Measurements from ENCODE around the gene LARP4B. TPM values are rescaled to one million over a fixed set of nuclear protein-coding genes. Genes with fewer than 3 reads are reported as not detected.

Gene LARP4B
- 29.9 and 45.1 TPM in 2 replicates for total RNA-seq

DNA sequence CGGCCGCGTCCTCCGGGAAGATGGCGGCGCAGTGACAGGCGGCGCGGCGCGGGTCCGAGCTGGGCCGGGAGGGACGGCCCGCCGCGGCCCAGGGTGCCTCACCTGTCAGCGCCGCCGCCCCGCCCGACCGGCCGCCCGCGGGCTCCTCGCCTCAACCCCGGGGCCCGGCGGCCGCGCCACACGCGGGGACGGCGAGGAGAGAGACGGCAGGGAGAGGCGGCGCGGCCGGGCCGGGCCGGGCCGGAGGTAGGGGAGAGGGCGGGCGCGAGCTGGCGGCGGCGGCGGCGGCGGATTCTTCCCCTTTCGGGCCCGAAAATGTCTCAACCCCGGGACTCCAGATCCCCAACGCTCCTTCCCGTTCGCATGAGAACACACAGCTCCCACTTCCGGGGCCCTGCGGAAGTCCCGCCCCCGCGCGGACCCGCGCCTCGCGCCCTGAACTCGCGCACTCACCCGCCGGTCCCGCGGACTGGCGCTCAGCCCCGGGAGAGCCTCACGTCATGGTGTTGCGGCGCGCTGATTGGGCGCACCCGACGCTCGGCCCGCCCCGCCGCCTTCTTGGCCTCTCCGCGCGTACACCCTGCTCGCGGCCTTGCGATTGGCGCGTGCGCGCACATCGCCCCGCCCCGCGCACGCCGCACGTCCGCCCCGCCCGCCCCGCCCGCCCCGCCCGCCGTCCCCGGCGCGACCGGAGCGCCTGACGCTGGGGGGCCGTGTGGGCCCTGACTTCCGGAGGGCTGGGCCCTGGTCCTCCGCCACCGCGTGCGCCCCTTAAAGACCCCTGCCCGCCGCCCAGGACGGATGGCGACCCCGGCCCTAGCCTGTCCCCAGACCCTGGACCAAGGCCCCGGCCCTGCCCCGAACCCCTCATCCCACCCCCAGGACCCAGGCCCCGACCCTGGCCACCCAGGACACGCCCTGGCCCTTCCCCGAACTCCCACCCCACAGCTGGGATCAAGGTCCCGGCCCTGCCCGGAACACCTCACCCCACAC, at the start of gene LARP4B:
LARP4B (minus strand) TSS at position 380 of the 993 bp plus-strand sequence. CDS start 45,984 bp downstream, outside the sequence.
- DNase-seq (ENCODE audit: low read depth) = peak; percentile 87

DNA sequence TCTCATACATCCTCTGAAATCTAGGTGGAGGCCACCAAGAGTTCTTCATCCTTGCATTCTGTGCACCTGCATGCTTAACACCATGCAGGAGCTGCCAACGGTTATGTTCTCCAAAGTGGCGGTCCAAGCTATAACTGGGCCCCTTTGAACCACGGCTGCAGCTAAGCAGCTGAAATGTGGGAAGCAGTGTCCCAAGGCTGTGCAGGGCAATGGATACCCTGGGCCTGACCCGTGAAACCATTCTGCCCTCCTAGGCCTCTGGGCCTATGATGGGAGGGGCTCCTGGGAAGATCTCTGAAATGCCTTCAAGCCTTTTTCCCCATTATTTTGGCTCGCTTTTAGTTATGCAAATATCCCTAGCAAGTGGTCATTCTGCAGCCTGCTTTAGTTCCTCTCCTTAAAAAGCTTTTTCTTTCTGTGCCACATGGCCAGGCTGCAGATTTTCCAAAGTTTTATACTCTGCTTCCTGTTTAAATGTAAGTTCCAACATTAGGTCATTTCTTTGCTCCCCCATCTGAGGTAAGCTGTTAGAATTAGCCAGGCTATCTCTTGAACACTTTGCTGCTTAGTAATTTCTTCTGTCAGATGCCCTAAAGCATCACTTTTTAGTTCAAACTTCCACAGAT, 49.1 kb upstream of the LARP4B start:
- no peak for DNase-seq (ENCODE audit: low read depth)

DNA sequence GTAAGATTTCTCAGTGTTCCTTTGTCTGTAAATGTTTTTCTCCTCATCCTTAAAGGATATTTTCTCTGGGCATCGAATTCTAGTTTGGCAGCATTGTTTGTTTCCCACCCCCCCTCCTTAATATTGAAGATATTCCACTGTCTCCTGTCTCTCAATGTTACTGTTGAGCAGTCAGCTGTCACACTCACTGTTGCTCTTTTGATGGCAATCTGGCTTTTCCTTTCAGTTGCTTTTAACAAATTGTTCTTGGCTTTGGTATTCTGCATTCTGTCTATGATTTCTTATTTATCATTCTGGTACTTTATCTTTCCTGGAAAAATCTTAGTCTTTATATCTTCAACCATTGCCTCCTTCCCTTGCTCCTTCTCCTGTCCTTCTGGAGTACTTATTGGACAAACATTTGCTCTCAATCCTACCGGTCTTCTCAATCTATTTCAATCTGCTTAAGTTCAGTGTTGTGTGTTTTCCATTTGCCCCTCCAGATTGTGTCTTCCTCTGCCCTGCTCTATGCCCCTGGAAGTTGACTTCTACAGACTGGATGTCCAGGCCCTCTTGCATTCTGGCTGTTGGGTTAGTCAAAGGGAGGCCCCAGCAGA, 47.4 kb upstream of the LARP4B start:
- no peak for DNase-seq (ENCODE audit: low read depth)

DNA sequence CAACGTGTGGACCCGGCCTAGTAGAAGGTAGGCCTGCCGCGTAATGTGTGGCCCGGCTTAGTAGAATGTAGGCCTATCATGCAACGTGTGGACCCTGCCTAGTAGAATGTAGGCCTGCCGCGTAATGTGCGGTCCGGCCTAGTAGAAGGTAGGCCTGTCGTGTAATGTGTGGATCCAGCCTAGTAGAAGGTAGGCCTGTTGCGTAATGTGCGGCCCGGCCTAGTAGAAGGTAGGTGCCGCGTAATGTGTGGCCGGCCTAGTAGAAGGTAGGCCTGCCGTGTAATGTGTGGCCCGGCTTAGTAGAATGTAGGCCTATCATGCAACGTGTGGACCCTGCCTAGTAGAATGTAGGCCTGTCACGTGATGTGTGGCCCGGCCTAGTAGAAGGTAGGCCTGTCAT, 44.8 kb upstream of the LARP4B start:
- no peak for DNase-seq (ENCODE audit: low read depth)

DNA sequence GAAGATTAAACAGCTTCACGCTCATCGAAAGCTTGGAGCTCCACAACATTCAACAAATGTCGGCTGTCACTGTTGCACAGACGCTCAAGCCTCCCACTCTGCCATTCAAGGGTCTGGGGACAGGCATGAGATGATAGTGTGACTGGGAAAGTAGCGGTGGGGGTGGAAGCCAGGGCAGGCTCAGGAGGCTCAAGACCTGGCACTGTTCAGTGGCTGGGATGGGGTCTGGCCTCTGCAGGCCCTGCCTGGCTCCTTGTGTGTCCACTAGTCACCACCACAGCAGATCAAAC, 43.2 kb upstream of the LARP4B start:
- no peak for DNase-seq (ENCODE audit: low read depth)

DNA sequence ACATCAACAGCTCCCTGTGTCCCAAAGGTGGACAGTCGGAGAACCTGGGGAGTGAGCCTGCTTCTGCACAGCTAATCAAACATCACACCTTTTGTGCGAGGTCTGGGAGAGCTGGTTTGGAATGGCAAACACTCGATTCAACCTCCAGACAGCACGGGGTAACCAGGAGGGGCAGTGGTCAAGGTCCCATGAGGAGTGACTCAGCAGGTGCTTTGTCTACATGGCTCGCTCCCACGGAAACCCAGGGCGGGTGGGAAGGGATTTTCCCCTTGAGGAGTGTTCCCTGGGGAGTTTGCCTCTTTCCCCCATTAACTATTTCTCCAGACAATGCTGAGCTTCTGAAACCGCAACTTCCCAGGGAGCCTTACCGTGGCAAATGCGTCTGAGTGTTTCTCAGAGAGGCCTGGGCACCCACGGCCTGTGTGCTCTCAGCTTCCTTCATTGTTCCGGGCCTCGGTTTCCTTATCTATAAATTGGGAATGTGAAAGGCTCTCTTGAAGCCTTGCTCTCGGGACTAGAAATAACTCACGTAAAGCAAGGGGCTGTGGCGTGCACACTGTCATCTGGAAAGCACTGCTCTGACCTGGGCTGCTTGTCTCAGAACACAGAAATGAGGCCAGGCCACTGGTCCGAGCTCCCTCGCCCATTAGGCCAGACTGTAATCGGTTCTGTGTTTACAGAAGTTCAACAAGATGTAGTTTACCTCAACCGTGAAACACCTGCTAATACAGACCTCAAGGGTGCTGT, 42.7 kb upstream of the LARP4B start:
- DNase-seq (ENCODE audit: low read depth) = peak; percentile 74

DNA sequence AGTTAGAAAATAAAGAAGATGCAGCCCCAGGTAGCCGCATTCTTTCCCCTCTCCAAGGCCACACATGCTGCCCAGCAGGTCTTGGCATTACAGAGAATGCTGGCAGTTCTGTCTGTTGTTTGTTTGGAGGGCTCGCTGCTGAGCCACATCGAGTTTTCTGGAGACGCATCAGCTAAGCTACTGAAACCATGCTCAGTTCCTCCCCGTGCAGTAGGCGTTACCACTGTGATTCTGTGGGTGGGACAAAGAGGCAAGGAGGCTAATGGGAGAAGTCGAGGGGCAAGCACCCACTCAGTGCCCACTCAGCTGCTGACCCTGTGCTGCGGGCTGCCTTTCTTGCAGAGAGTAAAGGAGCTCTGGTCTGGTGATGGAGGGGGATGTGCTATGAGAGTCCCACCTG, 41.3 kb upstream of the LARP4B start:
- DNase-seq (ENCODE audit: low read depth) = no peak

DNA sequence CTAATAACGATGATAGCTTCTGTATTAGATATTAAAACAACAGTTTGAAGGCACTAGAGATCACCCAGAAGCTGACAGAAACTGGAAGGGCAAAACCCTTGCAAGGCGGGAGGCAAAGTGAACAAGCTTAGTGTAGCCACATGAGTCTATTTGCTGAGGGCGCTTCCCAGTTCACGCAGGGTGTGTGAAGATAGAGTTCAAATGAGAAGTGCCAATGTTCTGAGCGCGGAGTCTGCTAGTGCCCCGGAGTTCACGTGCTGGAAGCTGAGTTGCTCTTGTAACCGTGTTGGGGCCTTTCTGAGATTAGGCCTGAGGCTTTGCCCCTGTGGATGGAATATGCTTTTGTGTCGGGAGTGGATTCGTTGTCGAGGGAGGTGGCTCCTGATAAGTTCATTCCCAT, 40.1 kb upstream of the LARP4B start:
- no peak for DNase-seq (ENCODE audit: low read depth)

DNA sequence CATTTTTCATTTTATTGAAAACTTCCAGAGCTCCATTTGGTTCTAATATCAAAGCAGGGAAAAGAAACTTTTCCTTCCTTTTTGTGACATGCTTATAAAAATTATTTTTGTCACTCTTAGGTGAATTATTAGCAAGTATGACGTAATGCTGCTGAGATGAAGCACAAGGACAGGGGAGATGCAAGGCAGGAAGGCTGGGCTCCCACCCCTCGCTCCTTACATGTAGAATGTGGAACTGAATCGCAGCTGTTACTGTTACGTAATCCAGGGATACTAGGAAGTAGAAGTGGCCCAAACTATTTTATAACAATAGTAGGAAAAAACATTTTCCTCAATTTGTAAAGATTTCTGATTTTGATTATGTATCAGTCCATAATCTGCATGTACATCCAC, 39.6 kb upstream of the LARP4B start:
- peak; percentile 23 for DNase-seq (ENCODE audit: low read depth)

DNA sequence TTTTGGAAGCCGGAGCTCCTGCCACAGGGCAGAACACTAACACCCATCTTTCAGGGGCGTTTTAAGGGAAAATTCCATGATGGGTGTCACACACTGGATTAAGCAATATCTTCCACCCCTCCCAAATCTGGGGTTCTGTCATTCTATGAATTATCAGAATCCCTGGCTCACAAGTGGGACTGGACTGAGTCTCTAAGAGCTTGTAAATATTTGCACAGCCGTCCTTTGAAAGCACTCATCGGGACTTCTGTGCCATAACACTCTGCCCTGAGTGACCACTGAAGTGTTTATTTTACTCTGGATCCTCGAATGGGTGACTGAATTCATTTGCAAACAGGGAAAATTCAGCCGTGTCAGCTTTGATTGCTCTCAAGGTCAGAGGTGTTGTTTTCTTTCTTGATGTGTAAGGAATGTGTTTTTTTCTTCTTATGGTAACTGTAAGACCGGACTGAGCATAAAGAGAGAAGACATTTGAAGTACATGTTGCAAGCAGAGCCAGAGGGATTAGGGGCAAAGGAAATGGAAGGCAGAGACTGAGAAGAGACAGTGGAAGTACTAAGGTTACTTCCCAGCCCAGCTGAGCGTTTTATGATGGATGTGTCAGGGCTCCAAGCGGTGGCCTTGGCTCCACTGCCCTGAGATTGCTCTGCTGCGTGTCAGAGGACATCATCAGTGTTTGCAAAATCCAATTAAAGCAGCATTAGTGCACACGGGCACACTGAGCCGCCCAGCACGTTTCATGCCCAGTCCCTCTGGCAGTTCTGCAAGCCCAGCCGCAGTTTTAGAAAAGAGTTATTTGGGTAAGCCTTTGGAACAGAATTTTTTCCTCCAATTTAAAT, 39.0 kb upstream of the LARP4B start:
- DNase-seq (ENCODE audit: low read depth) = peak; percentile 73

DNA sequence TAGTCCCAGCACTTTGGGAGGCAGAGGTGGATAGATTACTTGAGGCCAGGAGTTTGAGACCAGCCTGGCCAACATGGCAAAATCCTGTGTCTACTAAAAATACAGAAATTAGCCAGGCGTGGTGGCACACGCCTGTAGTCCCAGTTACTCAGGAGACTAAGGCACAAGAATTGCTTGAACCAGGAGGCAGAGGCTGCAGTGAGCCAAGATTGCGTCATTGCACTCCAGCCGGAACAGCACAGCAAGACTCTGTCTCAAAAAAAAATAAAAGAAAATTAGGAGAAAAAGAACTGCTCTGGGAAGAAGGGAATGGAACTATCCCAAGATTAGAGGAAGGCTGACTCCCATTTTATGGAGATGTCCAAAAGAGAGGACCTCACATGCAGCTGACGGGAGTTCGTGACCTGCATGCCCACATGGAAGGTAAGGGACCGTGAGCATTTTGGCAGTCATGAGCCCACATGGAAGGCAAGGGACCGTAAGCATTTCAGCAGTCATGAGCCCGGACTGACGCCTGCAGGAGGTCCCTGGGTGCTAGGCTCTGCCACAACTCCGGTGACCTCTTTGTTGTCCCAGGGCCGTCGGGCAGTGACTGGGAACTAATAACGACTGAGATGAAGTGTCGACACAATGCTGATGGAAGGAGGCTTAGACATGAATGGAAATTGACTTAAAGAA, 38.1 kb upstream of the LARP4B start:
- DNase-seq (ENCODE audit: low read depth) = no peak

DNA sequence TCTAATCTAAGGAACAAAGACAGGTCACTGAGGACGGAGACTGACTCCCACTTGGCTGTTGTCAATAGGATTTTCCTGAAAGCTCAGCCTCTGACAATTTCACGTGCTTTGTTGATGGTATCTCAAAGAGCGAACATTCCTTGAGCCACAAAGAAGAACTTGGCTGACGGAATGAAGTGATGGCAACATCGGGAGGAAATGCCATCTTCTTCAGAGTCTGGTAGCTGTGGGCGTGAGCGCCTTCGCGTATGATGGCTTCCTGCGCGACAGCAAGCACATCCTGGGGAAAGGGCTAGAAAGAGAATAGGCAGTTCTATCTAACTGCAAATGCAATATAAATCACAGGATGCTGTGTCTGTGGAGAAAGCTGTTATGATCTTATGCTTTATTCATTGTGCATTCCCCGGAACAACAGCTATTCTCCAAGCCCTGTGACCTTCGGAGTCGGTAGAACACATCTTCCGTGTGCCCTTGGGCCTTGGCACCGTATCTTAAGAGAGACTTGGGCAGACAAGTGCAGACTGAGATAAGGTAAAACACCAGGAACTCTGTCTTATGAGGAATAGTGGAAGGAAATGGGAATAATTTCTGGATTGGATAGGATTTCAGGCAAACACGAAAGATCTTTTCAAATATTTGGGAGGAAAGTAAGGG, 37.2 kb upstream of the LARP4B start:
- DNase-seq (ENCODE audit: low read depth) = no peak

DNA sequence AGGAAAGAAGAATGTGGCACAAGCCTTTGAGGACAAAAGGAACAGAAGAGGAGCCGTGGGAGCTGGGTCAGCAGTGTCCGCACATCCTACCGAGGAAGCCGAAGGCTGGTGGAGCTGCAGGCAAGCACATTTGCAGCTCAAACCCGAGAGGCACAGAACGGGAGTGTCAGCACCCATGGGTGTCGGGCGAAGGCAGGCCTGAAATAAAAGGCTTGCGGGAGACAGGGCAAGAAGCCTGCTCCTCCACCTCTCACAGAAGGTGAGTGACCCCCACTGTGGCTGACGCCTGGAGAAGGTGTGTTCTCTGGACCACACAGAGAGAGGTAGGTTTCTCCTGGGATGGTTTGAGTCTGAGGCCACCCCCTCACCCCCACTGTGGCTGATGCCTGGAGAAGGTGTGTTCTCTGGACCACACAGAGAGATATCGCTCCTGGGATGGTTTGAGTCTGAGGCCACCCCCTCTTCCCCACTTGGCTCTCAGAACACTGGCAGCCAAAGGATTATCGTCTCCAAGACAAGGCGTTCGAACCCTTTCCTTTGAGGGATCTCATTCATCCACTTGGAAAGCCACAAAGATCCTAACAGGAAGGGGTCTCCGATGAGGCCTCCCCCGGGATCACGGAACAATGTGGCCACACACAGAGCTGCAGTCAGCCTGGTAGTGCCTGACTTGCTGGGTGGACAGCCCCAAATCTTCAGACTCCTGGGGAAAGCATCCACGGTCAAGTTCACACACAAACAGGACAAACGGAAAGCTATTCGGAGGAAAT, 35.1 kb upstream of the LARP4B start:
- no peak for DNase-seq (ENCODE audit: low read depth)

DNA sequence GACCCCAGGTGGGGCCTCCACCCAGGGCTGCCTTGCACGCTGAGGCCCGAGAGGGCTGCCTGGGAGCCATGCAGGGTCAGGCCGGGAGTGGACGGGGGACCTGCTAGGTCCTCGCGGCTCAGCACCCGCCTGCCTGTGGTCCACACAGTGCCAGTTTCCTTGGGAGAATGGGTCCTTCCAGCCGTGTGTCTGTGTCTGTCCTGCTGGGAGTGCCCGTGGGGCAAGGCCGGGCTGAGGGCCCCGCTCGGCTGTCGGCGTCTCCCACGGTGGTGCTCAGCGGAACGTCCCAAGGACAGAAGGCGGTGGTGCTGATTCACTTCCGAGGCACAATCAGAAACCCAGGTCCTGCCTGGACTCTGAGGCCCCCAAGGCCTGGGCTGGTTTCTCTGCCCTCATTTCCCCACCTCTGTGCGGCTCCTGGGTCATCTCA, 33.5 kb upstream of the LARP4B start:
- DNase-seq (ENCODE audit: low read depth) = no peak

DNA sequence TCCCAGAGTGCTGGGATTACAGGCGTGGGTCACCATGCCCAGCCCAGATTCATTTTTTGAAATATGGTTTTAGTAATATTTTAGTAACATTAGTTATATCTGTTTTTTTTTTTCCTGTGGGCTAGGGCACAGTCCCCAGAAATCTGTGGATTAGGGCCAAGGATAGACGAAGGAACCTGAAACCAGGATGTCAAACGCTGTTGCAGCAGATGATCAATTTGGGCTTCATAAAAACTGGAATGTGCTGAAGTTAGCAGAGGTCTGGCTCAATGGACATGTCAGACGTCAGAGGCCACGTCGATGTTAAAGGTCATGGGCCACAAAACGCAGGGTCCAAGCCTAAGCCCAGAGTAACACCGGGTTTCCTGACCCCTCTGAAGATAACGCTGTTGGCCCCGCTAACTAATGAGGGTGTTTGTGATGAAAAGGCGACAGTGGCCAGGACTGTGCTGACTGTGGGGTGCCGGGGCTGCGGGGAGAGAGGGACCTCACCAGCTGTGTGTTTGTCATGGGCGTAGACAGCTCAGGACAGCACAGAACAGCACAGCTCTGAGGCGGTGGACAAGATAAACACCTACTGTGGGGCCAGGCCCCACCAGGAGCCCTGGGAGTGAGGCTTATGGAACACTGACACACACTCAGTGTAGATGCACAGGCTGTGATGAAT, 32.9 kb upstream of the LARP4B start:
- no peak for DNase-seq (ENCODE audit: low read depth)

DNA sequence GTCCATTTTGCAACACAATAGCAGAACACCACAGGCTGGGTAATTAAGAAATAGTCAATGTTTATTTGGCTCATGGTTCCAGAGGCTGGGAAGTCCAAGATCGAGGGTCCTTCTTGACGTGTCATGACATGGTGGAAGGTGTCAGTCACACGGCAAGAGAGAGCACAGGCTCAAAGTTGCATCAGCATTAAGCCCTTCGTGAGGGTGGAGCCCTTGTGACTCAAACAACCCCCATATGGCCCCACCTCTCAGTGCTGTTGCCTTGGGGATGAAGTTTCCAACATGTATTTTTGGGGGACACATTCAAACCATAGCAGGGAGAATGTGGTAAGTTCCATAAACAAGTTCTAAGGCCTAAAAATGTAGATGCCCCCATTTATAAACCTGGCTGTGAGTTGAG, 32.1 kb upstream of the LARP4B start:
- no peak for DNase-seq (ENCODE audit: low read depth)

DNA sequence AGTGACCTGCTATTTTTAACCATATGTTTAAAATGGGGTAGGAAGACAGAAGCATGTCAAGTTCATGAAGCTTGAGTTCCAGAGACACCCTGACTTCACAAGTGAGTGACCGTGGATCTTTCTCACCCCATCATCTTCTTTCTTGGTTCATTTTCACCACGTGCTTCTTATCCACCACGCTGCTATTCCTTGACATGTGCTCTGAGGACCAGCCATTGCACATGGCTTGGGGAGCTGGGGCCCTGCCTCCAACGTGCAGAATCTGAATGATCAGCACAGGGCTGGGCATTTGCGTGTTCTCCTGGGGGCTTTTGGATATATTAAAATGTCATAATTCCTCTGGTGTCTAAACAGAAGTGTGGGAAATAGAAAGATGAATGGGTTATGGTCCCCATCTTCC, 31.7 kb upstream of the LARP4B start:
- DNase-seq (ENCODE audit: low read depth) = no peak

DNA sequence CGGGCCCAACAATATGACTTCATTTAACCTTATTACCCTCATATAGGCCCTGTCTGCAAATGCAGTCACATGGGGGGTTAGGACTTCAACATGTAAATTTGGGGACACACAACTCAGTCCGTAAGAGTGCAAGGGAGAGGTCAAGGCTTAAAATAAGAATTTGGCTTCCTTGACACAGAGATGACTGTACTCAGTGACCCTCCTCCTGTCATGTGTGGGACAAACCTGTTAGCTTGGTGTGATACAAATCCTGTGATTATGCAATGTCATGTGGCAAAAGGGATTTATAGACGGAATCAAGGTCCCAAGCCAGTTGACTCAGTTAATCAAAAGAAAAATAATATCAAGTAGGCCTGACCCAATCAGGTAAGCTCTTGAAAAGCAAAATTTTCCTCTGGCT, 30.8 kb upstream of the LARP4B start:
- no peak for DNase-seq (ENCODE audit: low read depth)

DNA sequence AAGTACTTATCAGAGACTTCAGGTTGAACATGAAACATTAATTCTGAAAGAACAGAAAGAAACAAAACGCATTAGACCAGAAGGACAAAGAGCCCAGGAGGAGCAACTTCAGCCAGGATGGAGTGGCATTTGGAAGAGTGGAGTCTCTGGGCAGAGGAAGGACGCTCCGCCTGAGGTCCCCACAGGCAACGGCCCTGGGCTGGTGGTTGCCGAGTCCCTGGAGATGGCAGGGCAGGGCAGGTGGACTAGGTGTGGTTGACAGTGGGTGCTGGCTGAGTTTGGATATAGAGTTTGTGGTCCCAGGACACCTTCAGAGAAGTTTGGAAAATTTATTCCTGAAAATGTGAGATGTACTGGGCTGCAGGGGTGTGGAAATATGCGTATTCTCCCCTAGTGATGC, 27.4 kb upstream of the LARP4B start:
- DNase-seq (ENCODE audit: low read depth) = no peak

All from renal cortical epithelial cell (primary cell).